Psoas muscle (tissue), 8 donors: ENCODE data around the gene ACTN4. TPM values are rescaled to one million over a fixed set of nuclear protein-coding genes. Genes with fewer than 3 reads are reported as not detected.

Experiments
- ATAC-seq, 4 donors: fragments of 200-7000 bp; cut with Tn5 transposase; one replicate each; pipeline ENCODE4 v1.9.1; 2020; ENCODE audit warnings: moderate library complexity in 3 of 4, mild to moderate bottlenecking in 2 of 4
- DNase-seq, 2 donors: peaks; one replicate each; pipeline ENCODE4 v3.0.0-alpha.2; 2020
- H3K27ac ChIP-seq: fragments of 200-600 bp; one replicate; pipeline ENCODE4 v1.8.0; 2022
- H3K27me3 ChIP-seq, 3 donors: fragments of 200-600 bp in 1 of 3; one replicate each; pipeline versions ENCODE4 v1.6.1 to v1.8.0; 2013 to 2022; ENCODE audit warnings: low read length in 2 of 3, mild to moderate bottlenecking in 2 of 3, moderate library complexity in 1 of 3; ENCODE audit not compliant: insufficient read depth in 3 of 3
- H3K36me3 ChIP-seq, 2 donors: fragments of 200-600 bp in 1 of 2; one replicate each; pipeline versions ENCODE4 v1.6.1 to v1.8.0; 2013 to 2022; ENCODE audit warnings: low read depth in 1 of 2, mild to moderate bottlenecking in 1 of 2, moderate library complexity in 1 of 2; ENCODE audit not compliant: insufficient read depth in 1 of 2
- H3K4me1 ChIP-seq: fragments of 200-600 bp; one replicate; pipeline ENCODE4 v1.8.0; 2022
- H3K4me3 ChIP-seq: fragments of 200-600 bp; one replicate; pipeline ENCODE4 v1.8.0; 2022; ENCODE audit warnings: mild to moderate bottlenecking
- H3K9me3 ChIP-seq: fragments of 200-600 bp; one replicate; pipeline ENCODE4 v1.8.0; 2022
- CTCF ChIP-seq: fragments of 200-600 bp; IDR thresholded peaks from one replicate; pipeline ENCODE4 v1.8.0; 2022; ENCODE audit warnings: antibody characterized with exemption
- WGBS, 3 donors: extraction: QIAGEN DNeasy Blood & Tissue Kit; methylation state at CpG; one replicate each; pipeline versions ENCODE4 v1.1.6 to v1.1.7; 2013; 5-methylcytosine and 5-hydroxymethylcytosine counted together
- intact Hi-C, 2 donors: fragments of 100-400 bp; cut with DNase I; formaldehyde crosslinking; loops; one replicate each; pipeline versions ENCODE4 v1.11.0 to v1.14.2; 2022
- polyA plus RNA-seq, 3 donors: library from polyadenylated mRNA; stranded (reverse); fragments of 200-250 nt; gene quantifications; one replicate each; pipeline ENCODE4 v1.2.3, GENCODE V29; 2013
- total RNA-seq, 4 donors: library from RNA; stranded (reverse); fragmentation: NEBNext Ultra II Directional in 2 of 4; extraction: Animal tissue kit (Norgen Biotek cat#: 25700) in 2 of 4; gene quantifications; one replicate each; pipeline versions ENCODE4 v1.2.1 to v1.2.4, GENCODE V29; 2021 to 2023
- donor health status: healthy with polysubstance abuse.
- donor health status: DM: no; HTN: no; CAD: no; lungs with moderate emphysema.
- donor health status: Bipolar disorder and iron deficiency.
- donor health status: healthy.
- donor health status: DM: yes; HTN: yes; CAD: no.
- donor health status: DM: no; HTN: no; CAD: no.
- donor health status: DM: no; HTN: no; CAD: no.
- donor health status: DM: yes; HTN: yes; CAD: no.

ACTN4 gene
- total and polyA plus RNA-seq, 7 donors: 38.3 to 127 (median 79.9) TPM

GRCh38 chr19:38730470-38730730 is 83.0 kb downstream of the ACTN4 start:
- no peaks in the 10 kb centered on the region for H3K27me3 ChIP-seq
- 86 to 89% (median 86%) methylated on average over 7 of the region's 7 CpGs for WGBS, 3 donors
- no peak for TF ChIP-seq CTCF
- intact Hi-C loops: loop anchor here in 1 of 2 donors (5.0 kb wide), 1 partner anchor 202 kb away; the partner anchor contains the start of genes MRPS12 and SARS2
- no peaks in the 10 kb centered on the region for H3K9me3 ChIP-seq
- H3K4me1 ChIP-seq: peaks cover 8% of the 10 kb centered on the region
- H3K36me3 ChIP-seq: peaks cover 4 to 63% of the 10 kb centered on the region in 2 donors
- no peak overlapping the region for H3K4me3 ChIP-seq
- DNase-seq (no peak), ATAC-seq (no peak)
- H3K27ac ChIP-seq: no peak overlapping the region

GRCh38 chr19:38730731-38731589 is 83.5 kb downstream of the ACTN4 start:
- Histone ChIP-seq H3K9me3 (no peaks in the 10 kb centered on the region), H3K27ac (peak overlapping the region; percentile 42), H3K4me1 (peaks cover 8% of the 10 kb centered on the region), H3K4me3 (no peak overlapping the region), H3K36me3 (peaks cover 4 to 58% of the 10 kb centered on the region in 2 donors), H3K27me3 (no peaks in the 10 kb centered on the region)
- TF ChIP-seq CTCF: no peak
- DNase-seq (no peak), ATAC-seq (peak in 3 of 4 donors; percentile 1 to 22 (median 21))
- WGBS, 3 donors: 80 to 94% (median 84%) methylated on average over 19 of the region's 19 CpGs
- intact Hi-C loops: loop anchor here in 1 of 2 donors (5.0 kb wide), 1 partner anchor 201 kb away; the partner anchor contains the start of genes MRPS12 and SARS2

- Histone ChIP-seq H3K4me3 (no peak overlapping the region), H3K36me3 (peaks cover 4 to 49% of the 10 kb centered on the region in 2 donors), H3K27me3 (peaks cover 0 to 3% (median 0%) of the 10 kb centered on the region in 3 donors), H3K4me1 (peaks cover 8% of the 10 kb centered on the region), H3K27ac (peak overlapping the region; percentile 42), H3K9me3 (no peaks in the 10 kb centered on the region)
- 35 to 49% (median 35%) methylated on average over 10 of the region's 10 CpGs for WGBS, 3 donors
- TF ChIP-seq CTCF: no peak
- intact Hi-C loops: loop anchor here in 1 of 2 donors (5.0 kb wide), 1 partner anchor 201 kb away; the partner anchor contains the start of genes MRPS12 and SARS2
- no peak for DNase-seq
- peak in 2 of 4 donors; percentile 4 to 10 for ATAC-seq
Measured at GRCh38 chr19:38731654-38732301, 84.3 kb downstream of the ACTN4 start.

GRCh38 chr19:38733241-38733492 is 85.7 kb downstream of the ACTN4 start:
- no peak overlapping the region for H3K27ac ChIP-seq
- intact Hi-C loops: loop anchor here in 1 of 2 donors (5.0 kb wide), 1 partner anchor 199 kb away; the partner anchor contains the start of genes MRPS12 and SARS2
- ATAC-seq (no peak), DNase-seq (no peak)
- no peak for TF ChIP-seq CTCF
- H3K9me3 ChIP-seq: no peaks in the 10 kb centered on the region
- H3K4me1 ChIP-seq: peaks cover 8% of the 10 kb centered on the region
- H3K4me3 ChIP-seq: no peak overlapping the region
- WGBS, 3 donors: 86 to 100% (median 98%) methylated on average over 1 of the region's 1 CpG
- peaks cover 0 to 8% (median 3%) of the 10 kb centered on the region in 3 donors for H3K27me3 ChIP-seq
- H3K36me3 ChIP-seq: peaks cover 0 to 36% of the 10 kb centered on the region in 2 donors
